Forelimb muscle (tissue), 1 donor: ENCODE results near the gene NLRP13. TPM values are rescaled to one million over a fixed set of nuclear protein-coding genes. Genes with fewer than 3 reads are reported as not detected.
"Not testable (repeated sequence)": the region's sequence is repeated elsewhere in the genome, so short reads cannot be mapped to it uniquely, and the experiment has no call there.

ENCODE experiments used
- DNase-seq: peaks from one replicate; pipeline ENCODE4 v3.0.0-alpha.2; 2013; ENCODE audit warnings: low read depth
- polyA plus RNA-seq: library from polyadenylated mRNA; unstranded; fragments of 120-200 nt; gene quantifications from one replicate; pipeline ENCODE4 v1.2.1, GENCODE V29; 2013; ENCODE audit not compliant: insufficient read length

The NLRP13 gene, protein sequence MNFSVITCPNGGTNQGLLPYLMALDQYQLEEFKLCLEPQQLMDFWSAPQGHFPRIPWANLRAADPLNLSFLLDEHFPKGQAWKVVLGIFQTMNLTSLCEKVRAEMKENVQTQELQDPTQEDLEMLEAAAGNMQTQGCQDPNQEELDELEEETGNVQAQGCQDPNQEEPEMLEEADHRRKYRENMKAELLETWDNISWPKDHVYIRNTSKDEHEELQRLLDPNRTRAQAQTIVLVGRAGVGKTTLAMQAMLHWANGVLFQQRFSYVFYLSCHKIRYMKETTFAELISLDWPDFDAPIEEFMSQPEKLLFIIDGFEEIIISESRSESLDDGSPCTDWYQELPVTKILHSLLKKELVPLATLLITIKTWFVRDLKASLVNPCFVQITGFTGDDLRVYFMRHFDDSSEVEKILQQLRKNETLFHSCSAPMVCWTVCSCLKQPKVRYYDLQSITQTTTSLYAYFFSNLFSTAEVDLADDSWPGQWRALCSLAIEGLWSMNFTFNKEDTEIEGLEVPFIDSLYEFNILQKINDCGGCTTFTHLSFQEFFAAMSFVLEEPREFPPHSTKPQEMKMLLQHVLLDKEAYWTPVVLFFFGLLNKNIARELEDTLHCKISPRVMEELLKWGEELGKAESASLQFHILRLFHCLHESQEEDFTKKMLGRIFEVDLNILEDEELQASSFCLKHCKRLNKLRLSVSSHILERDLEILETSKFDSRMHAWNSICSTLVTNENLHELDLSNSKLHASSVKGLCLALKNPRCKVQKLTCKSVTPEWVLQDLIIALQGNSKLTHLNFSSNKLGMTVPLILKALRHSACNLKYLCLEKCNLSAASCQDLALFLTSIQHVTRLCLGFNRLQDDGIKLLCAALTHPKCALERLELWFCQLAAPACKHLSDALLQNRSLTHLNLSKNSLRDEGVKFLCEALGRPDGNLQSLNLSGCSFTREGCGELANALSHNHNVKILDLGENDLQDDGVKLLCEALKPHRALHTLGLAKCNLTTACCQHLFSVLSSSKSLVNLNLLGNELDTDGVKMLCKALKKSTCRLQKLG
- not detected for polyA plus RNA-seq

DNA sequence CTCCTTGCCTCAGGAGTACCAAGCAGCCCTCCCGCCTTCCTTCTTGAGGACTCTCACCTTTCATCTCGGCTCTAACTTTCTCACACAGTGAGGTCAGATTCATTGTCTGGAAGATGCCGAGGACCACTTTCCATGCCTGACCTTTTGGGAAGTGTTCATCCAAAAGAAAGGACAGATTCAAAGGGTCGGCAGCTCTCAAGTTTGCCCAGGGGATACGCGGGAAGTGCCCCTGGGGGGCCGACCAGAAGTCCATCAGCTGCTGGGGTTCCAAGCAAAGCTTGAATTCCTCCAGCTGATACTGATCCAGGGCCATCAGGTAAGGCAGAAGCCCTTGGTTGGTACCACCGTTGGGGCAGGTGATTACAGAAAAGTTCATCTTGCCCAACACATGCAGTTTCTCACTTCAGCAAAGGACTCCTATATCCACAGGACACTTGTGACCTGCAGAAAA lies at the start of gene NLRP13:
Gene NLRP13 (minus strand): TSS at position 401 of the 451 bp plus-strand sequence. CDS start 25 bp downstream, at position 376.
- no peak for DNase-seq

DNA sequence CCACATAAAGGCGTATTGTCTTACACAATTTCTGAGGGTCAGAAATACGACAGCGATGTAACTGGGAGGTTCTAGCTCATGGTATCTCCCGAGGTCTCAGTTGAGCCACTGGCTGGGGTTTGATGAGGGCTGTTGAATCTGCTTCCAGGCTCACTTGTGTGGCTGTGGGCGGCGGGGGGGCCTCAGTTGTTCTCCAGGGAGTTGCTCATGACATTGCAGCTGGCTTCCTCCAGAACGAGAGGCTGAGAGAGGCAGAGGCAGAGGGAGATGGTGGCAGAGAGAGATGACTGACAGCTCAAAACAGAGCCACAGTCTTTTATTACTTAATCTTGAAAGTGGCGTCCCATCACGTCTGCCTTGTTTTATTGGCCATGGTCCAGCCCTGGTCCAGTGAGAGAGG lies 48.3 kb upstream of the NLRP13 start:
- DNase-seq: no peak

DNA sequence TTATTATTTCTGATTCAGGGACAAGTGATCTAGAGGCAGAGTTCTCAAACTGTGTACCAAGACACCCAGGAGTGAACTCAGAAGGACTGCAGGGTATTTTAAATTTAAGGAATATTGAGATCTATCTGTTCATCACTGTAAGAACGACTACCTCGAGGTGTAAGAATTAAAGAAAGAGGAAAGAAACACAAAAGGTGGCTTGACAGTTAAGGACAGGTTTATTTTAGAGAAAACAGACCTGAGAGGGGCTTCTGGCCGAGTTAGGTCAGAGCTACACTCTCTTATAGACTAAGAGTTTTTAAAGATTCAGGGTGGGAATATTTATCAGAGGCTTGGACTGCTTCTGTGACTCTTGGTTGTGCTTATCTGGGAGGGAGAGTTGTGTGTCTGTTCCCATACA lies 41.8 kb upstream of the NLRP13 start:
- DNase-seq: no peak

DNA sequence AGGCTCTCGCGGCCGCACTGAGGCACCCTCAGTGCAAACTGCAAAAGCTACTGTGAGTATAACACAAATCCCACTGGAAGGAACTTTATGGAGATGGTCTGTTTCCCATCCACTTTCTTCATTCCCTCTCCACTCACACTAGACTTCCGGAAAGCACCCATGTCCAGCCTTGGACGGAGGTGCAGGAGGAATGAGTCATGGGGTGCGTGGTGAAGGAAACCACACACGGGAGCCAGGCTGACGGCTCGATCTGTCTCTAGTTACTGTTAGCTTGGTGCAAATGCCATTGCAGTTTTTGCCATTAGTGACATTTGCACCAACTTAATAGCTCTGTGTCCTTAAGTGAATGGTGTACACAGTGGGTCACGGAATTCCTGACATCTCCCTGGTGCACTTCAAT lies 30.1 kb upstream of the NLRP13 start:
- DNase-seq: no peak

DNA sequence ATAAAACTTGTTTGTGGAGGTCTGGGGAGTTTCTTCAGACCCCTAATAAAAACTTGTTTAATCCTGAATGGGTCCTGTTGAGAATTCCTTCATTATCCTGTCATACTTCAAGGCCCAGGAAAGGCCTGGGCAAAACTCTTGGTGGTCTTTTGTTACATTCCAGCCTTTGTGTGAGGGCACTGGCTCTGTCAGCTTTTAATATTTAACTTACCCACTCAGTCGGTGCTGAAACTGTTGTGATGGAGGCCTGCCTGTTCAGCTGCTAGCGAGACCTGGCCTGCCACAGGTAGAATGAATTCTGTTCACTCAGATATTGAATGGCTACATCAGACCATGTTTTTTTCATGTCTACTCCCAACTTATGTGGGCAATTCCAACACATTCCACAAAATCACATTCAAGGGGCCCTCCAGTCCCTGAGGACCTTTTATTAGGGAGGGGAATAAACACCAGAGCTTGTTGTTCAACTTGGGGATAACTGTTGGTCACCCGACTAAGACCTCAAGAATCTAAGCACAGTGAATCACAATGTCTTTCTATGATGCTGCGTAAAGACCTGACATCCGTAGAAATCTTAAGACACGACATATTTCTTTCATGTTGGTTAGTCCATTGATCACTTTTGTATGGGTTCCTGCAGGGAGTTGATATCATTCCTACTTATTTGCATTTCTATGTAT lies 28.0 kb upstream of the NLRP13 start:
- no peak for DNase-seq

DNA sequence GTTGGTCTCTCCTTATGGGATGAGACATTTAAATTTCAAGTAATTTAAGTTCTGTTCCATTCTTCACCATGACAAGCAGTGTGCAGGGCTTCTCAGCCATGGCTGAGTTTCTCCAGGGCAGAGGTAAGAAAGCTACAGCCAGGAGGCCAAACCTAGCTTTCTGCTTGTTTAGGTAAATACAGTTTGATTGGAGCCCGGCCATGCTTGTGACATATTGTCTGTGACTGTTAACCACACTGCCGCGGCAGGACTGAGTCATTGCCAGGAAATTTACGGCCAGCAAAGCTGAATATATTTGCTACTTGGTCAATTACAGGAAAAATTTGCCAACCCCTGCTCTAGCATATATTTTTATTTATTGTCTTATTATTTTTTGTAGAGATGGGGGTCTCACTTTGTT lies 26.2 kb upstream of the NLRP13 start:
- DNase-seq: no peak

DNA sequence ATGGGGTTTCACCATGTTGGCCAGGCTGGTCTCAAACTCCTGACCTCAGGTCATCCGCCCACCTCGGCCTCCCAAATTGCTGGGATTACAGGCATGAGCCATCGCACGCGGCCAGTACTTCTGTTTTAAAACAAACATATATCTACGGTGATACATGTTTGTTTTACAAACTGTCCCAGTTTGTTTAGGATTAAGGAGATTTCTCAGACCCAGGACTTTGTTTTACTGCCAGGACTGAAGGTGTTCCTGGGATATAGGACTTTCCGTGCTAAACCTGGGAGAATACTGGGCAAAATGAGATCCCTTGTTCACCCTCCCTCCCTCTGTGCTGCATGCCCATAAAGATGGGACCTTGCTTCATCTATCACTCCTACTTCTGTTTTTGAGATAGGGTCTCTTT lies 24.3 kb upstream of the NLRP13 start:
- no peak for DNase-seq

DNA sequence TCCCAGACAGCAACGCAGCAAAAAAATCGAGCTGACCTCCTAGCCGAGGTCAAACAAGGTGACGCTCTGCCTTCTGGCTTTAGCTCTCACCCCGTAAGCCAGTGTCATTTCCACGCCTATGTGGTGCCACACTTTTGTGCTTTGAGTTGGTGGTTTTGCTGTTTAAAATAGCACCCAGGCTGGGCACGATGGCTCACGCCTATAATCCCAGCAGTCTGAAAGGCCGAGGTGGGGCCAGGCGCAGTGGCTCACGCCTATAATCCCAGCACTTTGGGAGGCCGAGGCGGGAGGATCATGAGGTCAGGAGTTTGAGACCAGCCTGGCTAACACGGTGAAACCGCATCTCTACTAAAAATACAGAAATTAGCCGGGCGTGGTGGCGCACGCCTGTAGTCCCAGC lies 18.4 kb upstream of the NLRP13 start:
- DNase-seq: not testable (repeated sequence)

DNA sequence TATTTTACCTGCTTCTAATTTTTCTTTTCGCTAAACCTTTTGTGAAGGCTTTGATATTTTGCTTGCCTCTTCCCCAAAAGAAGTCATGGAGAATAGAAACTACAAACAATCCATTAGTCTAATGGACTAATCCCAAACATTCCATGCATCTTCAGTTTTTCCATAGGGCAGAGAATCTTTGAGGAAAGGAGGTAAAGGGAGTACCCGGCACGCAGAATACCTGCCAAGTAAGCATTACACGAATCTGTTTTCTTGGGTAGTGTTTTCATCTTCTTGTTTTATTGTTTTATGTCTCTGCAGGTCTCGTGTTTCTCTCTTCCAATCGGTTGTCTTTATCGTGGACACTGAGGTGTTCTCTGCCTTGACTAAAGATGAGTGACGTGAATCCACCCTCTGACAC lies 15.4 kb upstream of the NLRP13 start, which contains the start of gene NLRP8:
Gene NLRP8 (plus strand): TSS at position 301 of the 400 bp plus-strand sequence.
- no peak for DNase-seq

DNA sequence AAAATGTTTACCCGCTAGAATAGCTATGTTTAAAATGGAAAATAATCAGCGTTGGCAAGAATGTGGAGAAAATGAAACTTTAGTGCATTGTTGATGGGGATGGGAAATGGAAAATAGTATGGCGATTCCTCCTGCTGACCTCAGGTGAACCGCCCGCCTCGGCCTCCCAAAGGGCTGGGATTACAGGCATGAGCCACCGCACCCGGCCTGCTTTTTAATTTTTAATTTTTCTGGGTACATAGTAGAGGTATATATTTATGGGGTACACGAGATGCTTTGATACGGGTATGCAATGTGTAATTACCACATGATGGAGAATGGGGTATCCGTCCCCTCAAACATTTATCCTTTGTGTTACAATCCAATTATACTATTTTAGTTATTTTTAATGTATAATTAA lies 8.2 kb upstream of the NLRP13 start:
- no peak for DNase-seq

DNA sequence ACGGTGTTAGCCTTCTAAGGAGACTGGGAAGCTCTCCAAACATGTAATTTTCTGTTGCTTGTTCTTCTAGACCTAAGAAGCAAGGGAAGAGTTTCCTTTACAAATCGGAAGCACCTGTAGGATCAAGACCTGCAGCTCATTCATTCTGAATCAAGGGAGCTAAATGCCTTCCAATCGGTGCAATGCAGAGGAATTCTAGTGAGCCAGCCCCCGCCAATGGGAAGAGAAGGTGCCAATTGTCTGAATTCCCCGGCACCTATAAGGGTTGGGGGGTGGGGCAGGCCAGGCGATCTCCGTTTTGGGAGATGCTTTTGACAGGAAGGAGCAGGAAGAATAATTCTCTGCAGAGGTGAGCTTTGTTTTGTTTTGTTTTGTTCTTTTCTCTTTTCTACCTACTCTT lies 7.1 kb upstream of the NLRP13 start:
- no peak for DNase-seq

DNA sequence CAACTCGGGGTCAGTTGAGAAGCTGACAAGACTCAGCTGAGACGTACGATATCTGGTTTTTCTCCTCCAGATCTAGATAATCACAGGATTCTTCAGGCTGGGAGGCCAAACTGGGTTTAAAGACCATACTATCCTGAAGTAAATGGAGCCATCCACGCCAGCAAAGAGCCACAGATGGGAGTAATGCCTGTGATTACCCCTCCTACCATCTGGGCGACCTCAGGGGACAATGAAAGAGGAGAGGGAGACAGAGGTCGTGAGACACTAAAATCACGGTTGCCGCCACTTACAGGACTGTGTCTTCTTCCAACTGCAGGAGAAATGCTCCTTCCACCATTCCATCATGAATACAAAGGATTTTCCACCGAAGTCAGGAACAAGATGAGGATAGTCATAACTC lies 3.1 kb upstream of the NLRP13 start:
- DNase-seq: no peak

DNA sequence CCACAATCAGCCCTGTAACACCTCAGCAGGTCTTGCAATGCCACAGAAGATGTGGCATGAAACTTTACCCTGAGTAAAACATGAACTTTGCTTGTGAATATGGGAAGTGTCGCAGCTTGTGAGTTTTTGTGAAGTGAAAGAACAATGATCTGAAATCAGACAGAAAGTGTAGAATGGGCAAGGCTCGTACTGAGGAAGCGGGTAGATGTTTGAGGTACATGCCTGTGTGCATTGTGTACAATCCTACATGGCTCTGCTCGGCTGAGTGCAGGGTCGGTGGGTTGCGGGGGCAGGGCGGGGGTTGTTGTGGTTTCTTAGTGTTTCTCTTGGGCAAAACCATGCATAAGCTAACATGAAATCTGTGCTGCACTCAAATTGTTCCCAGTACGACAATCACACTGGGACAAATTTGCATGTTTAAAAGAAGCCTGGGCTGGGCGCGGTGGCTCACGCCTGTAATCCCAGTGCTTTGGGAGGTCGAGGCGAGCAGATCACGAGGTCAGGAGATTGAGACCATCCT lies 1.1 kb downstream of the NLRP13 start:
- DNase-seq: no peak

DNA sequence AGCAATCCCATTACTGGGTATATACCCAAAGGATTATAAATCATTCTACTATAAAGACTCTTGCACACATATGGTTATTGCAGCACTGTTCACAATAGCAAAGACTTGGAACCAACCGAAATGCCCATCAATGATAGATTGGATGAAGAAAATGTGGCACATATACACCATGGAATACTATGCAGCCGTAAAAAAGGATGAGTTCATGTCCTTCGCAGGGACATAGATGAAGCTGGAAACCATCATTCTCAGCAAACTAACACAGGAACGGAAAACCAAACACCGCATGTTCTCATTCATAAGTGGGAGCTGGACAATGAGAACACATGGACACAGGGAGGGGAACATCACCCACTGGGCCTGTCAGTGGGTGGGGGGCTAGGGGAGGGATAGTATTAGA lies 2.9 kb downstream of the NLRP13 start:
- DNase-seq: not testable (repeated sequence)

DNA sequence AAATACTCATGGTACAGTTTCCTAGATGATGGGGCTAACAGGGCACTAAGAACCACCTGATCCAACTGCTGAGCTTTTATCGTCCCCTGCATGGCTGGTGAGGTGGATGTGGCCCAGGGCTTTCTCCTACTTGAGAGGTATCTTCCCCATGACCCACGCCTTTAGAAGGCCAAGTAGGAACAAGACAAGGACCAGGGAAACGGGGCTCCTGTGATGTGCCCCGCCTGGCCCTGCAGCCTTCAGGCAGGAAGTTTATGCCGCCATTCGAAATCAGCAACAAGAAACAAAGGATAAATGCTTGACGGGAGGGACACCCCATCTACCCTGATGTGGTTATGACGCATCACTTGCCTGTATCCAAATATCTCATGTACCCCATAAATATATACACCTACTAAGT lies 4.1 kb downstream of the NLRP13 start:
- DNase-seq: no peak

DNA sequence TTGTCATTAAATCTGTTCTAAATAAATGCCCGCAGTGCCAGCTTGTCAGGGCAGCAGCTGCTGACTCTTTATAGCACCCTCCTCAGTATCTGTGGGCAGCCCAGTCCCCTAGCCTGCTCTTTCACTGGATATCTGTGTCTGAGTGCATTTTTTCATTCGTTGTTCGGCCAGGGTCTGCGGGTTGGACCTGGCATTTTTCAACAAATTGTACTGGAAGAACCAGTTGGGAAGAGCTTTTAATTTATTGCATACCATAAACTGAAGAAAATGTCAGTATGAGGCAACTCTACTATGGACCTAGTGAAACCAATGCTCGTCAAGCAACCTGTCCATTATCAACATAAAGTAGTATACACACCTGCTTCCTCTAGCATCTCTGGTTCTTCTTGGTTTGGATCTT lies 8.6 kb downstream of the NLRP13 start:
- DNase-seq: no peak

DNA sequence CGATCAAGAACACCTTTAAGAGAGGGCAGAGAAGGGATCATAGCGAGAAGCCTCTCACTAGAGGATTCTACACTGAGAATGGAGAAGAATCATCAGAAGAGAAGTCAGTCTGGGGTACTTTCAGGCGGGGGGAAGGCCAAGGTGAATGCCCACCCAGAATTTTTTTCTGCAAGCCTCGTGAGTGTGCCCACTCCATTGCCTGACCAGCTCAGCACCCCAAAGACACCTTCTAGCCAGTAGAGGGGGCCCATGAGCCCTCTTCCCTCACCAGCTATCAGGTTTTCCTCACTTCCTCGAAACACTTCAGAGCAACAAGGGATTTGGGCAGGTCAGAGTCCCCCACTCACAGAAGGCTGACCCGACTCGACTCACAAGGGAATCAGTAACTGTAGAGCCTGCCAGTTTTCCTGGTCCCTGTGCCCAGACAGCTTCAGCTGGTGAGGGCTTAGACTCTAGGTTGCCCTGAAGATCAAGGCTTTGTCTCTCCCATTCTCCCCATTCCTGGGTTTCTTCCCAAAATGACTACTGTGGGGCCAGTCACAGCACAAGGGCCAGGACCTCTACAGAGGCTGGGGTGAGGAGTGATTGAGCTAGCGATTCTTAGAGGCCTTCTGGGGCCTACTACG lies 18.4 kb downstream of the NLRP13 start:
- DNase-seq: no peak

DNA sequence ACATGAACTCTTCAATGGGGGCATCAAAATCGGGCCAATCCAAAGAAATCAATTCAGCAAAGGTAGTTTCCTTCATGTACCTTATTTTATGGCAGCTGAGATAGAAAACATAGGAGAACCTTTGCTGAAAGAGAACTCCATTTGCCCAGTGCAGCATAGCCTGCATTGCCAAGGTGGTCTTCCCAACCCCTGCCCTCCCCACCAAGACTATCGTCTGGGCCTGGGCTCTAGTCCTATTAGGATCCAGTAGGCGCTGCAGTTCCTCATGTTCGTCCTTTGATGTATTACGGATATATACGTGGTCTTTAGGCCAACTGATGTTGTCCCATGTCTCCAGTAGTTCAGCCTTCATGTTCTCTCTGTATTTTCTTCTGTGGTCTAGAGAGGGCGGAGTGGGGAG lies 19.2 kb downstream of the NLRP13 start:
- DNase-seq: no peak

DNA sequence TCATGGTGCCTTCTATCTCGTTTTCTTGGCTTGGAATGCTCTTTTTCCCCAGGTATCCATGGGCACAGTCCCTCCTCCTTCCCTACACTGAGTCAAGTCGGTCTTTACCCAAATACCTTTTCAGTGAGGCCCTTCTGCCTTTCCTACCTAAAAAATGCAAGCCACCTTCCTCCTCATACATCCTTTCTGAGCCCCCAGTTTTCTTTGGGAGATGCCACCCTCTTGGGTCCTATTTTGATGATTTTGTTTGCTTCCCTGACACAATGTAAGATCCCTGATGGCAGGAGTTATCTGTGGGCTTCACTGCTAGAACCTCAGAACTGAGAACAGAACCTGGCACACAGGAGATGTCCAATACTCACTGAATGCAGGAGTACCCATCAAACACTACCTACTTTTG lies 22.3 kb downstream of the NLRP13 start:
- no peak for DNase-seq

DNA sequence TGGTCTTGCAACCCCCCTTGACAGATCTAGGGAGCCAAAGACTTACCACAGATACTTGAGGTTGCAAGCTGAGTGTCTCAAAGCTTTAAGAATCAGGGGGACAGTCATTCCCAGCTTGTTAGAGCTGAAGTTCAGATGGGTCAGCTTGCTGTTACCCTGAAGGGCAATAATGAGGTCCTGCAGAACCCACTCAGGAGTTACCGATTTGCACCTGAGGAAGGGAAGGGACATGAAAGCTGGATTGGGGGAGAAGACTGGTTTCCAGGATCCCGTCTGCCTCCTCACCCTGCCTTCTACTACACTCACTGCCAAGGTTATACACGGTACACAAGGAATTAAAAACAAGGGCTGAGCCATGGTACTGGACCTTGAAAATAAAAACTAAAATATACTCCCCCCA lies 24.4 kb downstream of the NLRP13 start:
- DNase-seq: no peak

DNA sequence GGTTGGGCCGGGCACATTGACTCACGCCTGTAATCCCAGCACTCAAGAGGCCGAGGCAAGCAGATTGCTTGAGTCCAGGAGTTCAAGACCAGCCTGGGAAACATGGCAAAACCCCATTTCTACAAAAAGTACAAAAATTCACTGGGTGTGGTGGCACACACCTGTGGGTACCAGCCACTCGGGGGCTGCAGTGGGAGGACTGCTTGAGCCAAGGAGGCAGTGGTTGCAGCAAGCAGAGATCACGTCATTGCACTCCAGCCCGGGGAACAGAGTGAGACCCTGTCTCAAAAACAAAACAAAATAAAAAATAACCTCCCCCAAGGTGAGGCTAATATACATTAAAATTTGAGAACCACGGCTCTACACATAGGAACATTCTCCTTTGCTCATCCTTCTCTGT lies 24.9 kb downstream of the NLRP13 start:
- no peak for DNase-seq
